Astrocyte of the hippocampus (primary cell): ENCODE results near the gene RABEP2.
"Not testable (repeated sequence)": the region's sequence is repeated elsewhere in the genome, so short reads cannot be mapped to it uniquely, and the experiment has no call there.

Experiments used
- DNase-seq: peaks from one replicate; pipeline ENCODE4 v3.0.0; 2011; ENCODE audit warnings: low read depth, low spot score

The RABEP2 gene

GRCh38 chr16:28879841-28880588 is 45.0 kb downstream of the RABEP2 start:
- peak; percentile 95 for DNase-seq

GRCh38 chr16:28879261-28879840 is 45.7 kb downstream of the RABEP2 start:
- peak; percentile 18 for DNase-seq

GRCh38 chr16:28878083-28878926 is 46.7 kb downstream of the RABEP2 start, which contains the start of gene ATP2A1:
TSS of gene ATP2A1 (plus strand) at chr16:28878488. CDS start at chr16:28878672, 184 bp downstream.
- no peak for DNase-seq

- DNase-seq, result no peak
Observed at GRCh38 chr16:28877655-28878000, 47.4 kb downstream of the RABEP2 start.

- DNase-seq, result no peak
Observed at GRCh38 chr16:28876973-28877654, 47.9 kb downstream of the RABEP2 start.

GRCh38 chr16:28876019-28876659 is 48.9 kb downstream of the RABEP2 start:
- DNase-seq, result no peak

- DNase-seq, result no peak
Observed at GRCh38 chr16:28875134-28876018, 49.7 kb downstream of the RABEP2 start.

GRCh38 chr16:28874406-28874805 is 50.6 kb downstream of the RABEP2 start:
- DNase-seq, result no peak

GRCh38 chr16:28873543-28874201 is 51.4 kb downstream of the RABEP2 start:
- no peak for DNase-seq

GRCh38 chr16:28872952-28873351 is 52.1 kb downstream of the RABEP2 start:
- no peak for DNase-seq

- no peak for DNase-seq
Observed at GRCh38 chr16:28869201-28869600, 55.8 kb downstream of the RABEP2 start.

- DNase-seq, result not testable (repeated sequence)
Observed at GRCh38 chr16:28867646-28868045, 57.4 kb downstream of the RABEP2 start.

- DNase-seq, result no peak
Observed at GRCh38 chr16:28867241-28867640, 57.8 kb downstream of the RABEP2 start.

GRCh38 chr16:28866454-28866804 is 58.6 kb downstream of the RABEP2 start:
- DNase-seq, result no peak

GRCh38 chr16:28865722-28866453 is 59.1 kb downstream of the RABEP2 start:
- no peak for DNase-seq

- no peak for DNase-seq
Observed at GRCh38 chr16:28865001-28865688, 59.9 kb downstream of the RABEP2 start.

GRCh38 chr16:28863929-28864793 is 60.9 kb downstream of the RABEP2 start:
- peak; percentile 66 for DNase-seq

GRCh38 chr16:28859326-28859725 is 65.7 kb downstream of the RABEP2 start:
- no peak for DNase-seq
